Heart left ventricle (tissue), 16 donors: ENCODE measurements around the gene EHMT1. TPM values are rescaled to one million over a fixed set of nuclear protein-coding genes. Genes with fewer than 3 reads are reported as not detected.
A peak's percentile ranks its signal among the peaks of the same experiment; 100 is the strongest.

Experiments used
- ATAC-seq, 4 donors: fragments of 200-7000 bp; cut with Tn5 transposase; one replicate each; pipeline ENCODE4 v1.9.1; 2020 to 2022; ENCODE audit warnings: moderate library complexity in 4 of 4, mild to moderate bottlenecking in 3 of 4, moderate number of reproducible peaks in 1 of 4
- DNase-seq, 5 donors: peaks; one replicate each; pipeline ENCODE4 v3.0.0-alpha.2; 2020
- H3K27ac ChIP-seq, 12 donors: fragments of 200-600 bp; sonication (generic) in 4 of 12; one replicate each; pipeline versions ENCODE4 v1.5.0 to v1.8.0; 2016 to 2022; ENCODE audit warnings: mild to moderate bottlenecking in 2 of 12
- H3K27me3 ChIP-seq, 9 donors: fragments of 200-600 bp; sonication (generic) in 2 of 9; one replicate each; pipeline versions ENCODE4 v1.5.1 to v1.8.0; 2016 to 2022; ENCODE audit warnings: mild to moderate bottlenecking in 3 of 9
- H3K36me3 ChIP-seq, 9 donors: fragments of 200-600 bp; sonication (generic) in 2 of 9; one replicate each; pipeline versions ENCODE4 v1.5.0 to v1.8.0; 2018 to 2022; ENCODE audit warnings: mild to moderate bottlenecking in 2 of 9
- H3K4me1 ChIP-seq, 12 donors: fragments of 200-600 bp; sonication (generic) in 4 of 12; one replicate each; pipeline versions ENCODE4 v1.5.0 to v1.8.0; 2016 to 2022; ENCODE audit warnings: mild to moderate bottlenecking in 3 of 12
- H3K4me3 ChIP-seq, 12 donors: fragments of 200-600 bp; sonication (generic) in 4 of 12; one replicate each; pipeline versions ENCODE4 v1.5.0 to v1.8.0; 2017 to 2022; ENCODE audit warnings: mild to moderate bottlenecking in 9 of 12, moderate library complexity in 4 of 12
- H3K9me3 ChIP-seq, 12 donors: fragments of 200-600 bp; sonication (generic) in 4 of 12; one replicate each; pipeline versions ENCODE4 v1.5.0 to v1.8.0; 2016 to 2022; ENCODE audit warnings: mild to moderate bottlenecking in 1 of 12
- CTCF ChIP-seq, 12 donors: fragments of 200-600 bp; sonication (generic) in 4 of 12; IDR thresholded peaks; one replicate each; pipeline versions ENCODE4 v1.5.0 to v1.8.0; 2018 to 2022; ENCODE audit warnings: antibody characterized with exemption in 12 of 12, mild to moderate bottlenecking in 5 of 12
- POLR2A ChIP-seq, 2 donors: fragments of 450-650 bp; IDR thresholded peaks; one replicate each; pipeline ENCODE4 v1.6.1; 2017; ENCODE audit warnings: antibody characterized with exemption in 2 of 2, mild to moderate bottlenecking in 2 of 2, moderate library complexity in 2 of 2
- WGBS, 4 donors: extraction: QIAGEN DNeasy Blood & Tissue Kit in 2 of 4; methylation state at CpG; one replicate each; pipeline versions ENCODE4 v1.1.5 to v1.1.7; 2013 to 2018; 5-methylcytosine and 5-hydroxymethylcytosine counted together
- intact Hi-C, 10 donors: fragments of 100-400 bp; cut with DNase I; formaldehyde crosslinking; loops; one replicate each; pipeline versions ENCODE4 v1.11.1 to v1.14.2; 2022
- polyA plus RNA-seq, 2 donors: library from polyadenylated mRNA; stranded (reverse); fragments of 200-250 nt; gene quantifications; one replicate each; pipeline ENCODE4 v1.2.3, GENCODE V29; 2013
- total RNA-seq, 9 donors: library from RNA; depleted of rRNA in 2 of 9; stranded (reverse); fragments of >200 nt in 2 of 9; fragmentation: NEBNext Ultra II Directional in 3 of 9; extraction: Animal tissue kit (Norgen Biotek cat#: 25700) in 3 of 9; gene quantifications; one replicate each; pipeline versions ENCODE4 v1.1.0 to v1.2.4, GENCODE V29; 2016 to 2023
- donor health status: ischemic (EF 13 %, LVEDD 7.1; RV severe dilation, severe dysfunction).
- donor health status: healthy with polysubstance abuse.
- donor health status: DM: no; HTN: yes; CAD: no.
- donor health status: DM: no; HTN: no; CAD: no.
- donor health status: ischemic (EF 25% LVEDD 6.9; RV normal size, moderate dysfunction).
- donor health status: ischemic (EF 25% LVEDD 5.7; RV mildly dilated, moderate dysfunction).
- donor health status: healthy.
- donor health status: DM: yes; HTN: yes; CAD: no.
- donor health status: ischemic (EF 35%, LVEDD 5.7; RV mildly dilated, moderate dysfunction).
- donor health status: nonischemic (EF 11% LVEDD 7.7; RV severe dilation, severe dysfunction).
- donor health status: DM: yes; HTN: yes; CAD: no.
- donor health status: PGD.
- donor health status: ischemic (EF 29% LVEDD 5.4; RV normal size, mild dysfunction).
- donor health status: nonischemic (EF 23%, LVEDD 6.1; RV moderate dilation, normal function).

Gene EHMT1
- total and polyA plus RNA-seq, 11 donors, result 24.5 to 55.9 (median 28.9) TPM

DNA sequence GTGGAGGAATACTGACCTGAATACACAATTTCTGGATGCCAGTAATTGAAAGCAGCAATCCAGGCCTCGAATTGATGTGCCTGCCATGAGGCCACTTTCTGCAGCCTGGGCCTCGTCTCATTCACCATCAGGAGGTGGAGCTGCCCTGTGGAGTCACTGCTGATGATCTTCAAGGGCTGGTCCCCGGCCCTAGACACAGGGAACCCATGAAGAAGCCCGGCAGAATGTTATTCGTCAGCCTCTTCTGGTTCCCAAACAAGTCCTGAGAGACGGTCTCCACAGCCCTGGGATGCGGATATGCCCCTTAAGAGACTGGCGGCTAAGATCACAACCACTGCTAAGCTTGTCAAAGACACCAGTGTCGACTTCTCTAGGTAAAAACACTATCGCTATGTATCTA, 44.6 kb upstream of the EHMT1 start:
- 86 to 90% (median 90%) methylated on average over 7 to 10 of the region's 10 CpGs for WGBS, 4 donors
- TF ChIP-seq CTCF (IDR thresholded peaks at IDR 0.05), result no peak
- TF ChIP-seq POLR2A (IDR thresholded peaks at IDR 0.05), result no peak
- H3K36me3 ChIP-seq, result peaks cover 0 to 62% (median 42%) of the 10 kb centered on the region in 9 donors
- DNase-seq (no peak), ATAC-seq (no peak)
- H3K9me3 ChIP-seq, result no peaks in the 10 kb centered on the region
- peaks cover 7 to 51% (median 35%) of the 10 kb centered on the region in 12 donors for H3K4me1 ChIP-seq
- peak overlapping the region in 3 of 12 donors; percentile 47 to 74 (median 69) for H3K27ac ChIP-seq
- H3K27me3 ChIP-seq, result no peaks in the 10 kb centered on the region
- H3K4me3 ChIP-seq, result no peak overlapping the region
- intact Hi-C loops, result no loop called here

DNA sequence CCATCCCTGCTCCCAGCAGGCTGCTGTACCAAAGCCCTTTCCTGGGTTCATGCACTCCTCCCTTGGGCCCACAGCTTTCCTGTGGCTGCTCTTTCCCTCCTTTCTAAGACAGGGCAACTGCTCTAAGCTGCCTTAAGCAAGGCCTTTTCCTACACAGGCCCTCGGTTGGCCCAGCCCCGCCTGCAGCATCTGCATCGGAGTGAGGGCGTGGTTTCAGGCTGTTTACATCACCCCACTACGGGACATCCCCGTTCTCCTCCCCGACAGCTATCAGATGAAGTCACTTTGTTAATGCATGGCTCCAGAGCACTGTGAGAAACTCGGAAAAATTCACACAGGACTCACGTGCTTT, 43.5 kb upstream of the EHMT1 start:
- H3K36me3 ChIP-seq, result peaks cover 0 to 61% (median 42%) of the 10 kb centered on the region in 9 donors
- peaks cover 7 to 59% (median 40%) of the 10 kb centered on the region in 12 donors for H3K4me1 ChIP-seq
- H3K27me3 ChIP-seq, result no peaks in the 10 kb centered on the region
- DNase-seq, result no peak
- TF ChIP-seq CTCF (IDR thresholded peaks at IDR 0.05) (no peak), POLR2A (IDR thresholded peaks at IDR 0.05) (no peak)
- intact Hi-C loops, result loop anchor here in 1 of 10 donors (5.0 kb wide), 1 partner anchor 42 kb away; the partner anchor contains the start of gene EHMT1
- 41 to 48% (median 44%) methylated on average over 9 of the region's 9 CpGs for whole genome bisulfite sequencing, 4 donors
- H3K9me3 ChIP-seq, result no peaks in the 10 kb centered on the region
- peak overlapping the region in 10 of 12 donors; percentile 12 to 74 (median 42) for H3K27ac ChIP-seq
- ATAC-seq, result peak in 1 of 4 donors; percentile 0
- peak overlapping the region in 1 of 12 donors; percentile 3 for H3K4me3 ChIP-seq

DNA sequence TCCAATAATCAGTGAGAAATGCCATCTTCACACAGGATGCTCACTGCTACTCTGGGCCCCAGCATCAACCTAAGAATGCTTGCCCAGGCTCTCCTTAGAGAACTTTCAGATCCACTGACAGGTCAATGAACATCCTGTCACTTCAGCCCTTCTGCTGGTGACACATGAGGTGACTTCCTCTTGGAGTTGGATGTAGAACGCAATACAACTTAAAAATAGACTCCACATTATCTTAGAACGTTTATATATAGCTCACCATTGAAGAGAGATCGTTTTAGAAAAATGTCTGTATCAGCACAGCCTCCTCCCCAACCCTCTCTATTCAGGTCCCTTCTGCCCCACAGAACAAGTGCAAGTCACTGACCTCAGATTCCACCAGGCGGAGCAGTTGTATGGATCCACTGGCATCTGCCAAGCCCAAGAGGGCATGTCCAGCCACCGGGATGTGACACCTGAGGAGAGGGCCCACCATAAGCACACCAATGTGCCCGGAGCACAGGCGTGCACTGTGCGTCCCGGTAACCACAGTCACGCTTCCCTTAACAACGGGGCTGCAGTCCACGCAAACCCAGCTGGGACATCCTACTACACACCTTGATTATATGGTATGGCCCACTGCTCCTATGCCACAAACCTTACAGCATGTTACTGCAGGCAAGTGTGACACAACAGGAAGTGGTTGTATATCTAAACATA, 42.9 kb upstream of the EHMT1 start:
- Histone ChIP-seq H3K36me3 (peaks cover 0 to 57% (median 40%) of the 10 kb centered on the region in 9 donors), H3K4me3 (peak overlapping the region in 2 of 12 donors; percentile 3 to 4), H3K4me1 (peaks cover 7 to 59% (median 40%) of the 10 kb centered on the region in 12 donors), H3K27me3 (no peaks in the 10 kb centered on the region), H3K9me3 (no peaks in the 10 kb centered on the region), H3K27ac (peak overlapping the region in 10 of 12 donors; percentile 4 to 74 (median 66))
- DNase-seq (peak in 3 of 5 donors; percentile 43 to 65 (median 61)), ATAC-seq (peak; percentile 53 to 71 (median 63))
- peak in 6 of 12 donors; percentile 16 to 40 (median 27) for TF ChIP-seq CTCF (IDR thresholded peaks at IDR 0.05)
- no peak for TF ChIP-seq POLR2A (IDR thresholded peaks at IDR 0.05)
- 44 to 58% (median 51%) methylated on average over 12 of the region's 12 CpGs for WGBS, 4 donors
- intact Hi-C loops, result loop anchor here in 1 of 10 donors (5.0 kb wide), 1 partner anchor 41 kb away; the partner anchor contains the start of gene EHMT1

- TF ChIP-seq CTCF (IDR thresholded peaks at IDR 0.05) (peak; percentile 91 to 99 (median 97)), POLR2A (IDR thresholded peaks at IDR 0.05) (peak in 1 of 2 donors; percentile 82)
- 1 to 3% (median 2%) methylated on average over 40 to 82 of the region's 82 CpGs for WGBS, 4 donors
- ATAC-seq, result peak; percentile 83 to 95 (median 93)
- intact Hi-C loops, result loop anchor here in 4 of 10 donors (1.0 to 5.0 kb wide), 4 partner anchors 26 to 40 kb away; partner anchors contain the start of genes EHMT1 (in 2 of the 4) and ARRDC1 (in 1 of the 4)
- peak; percentile 96 to 99 (median 97) for DNase-seq
- Histone ChIP-seq H3K36me3 (peaks cover 0 to 55% (median 39%) of the 10 kb centered on the region in 9 donors), H3K4me3 (peak within 1 kb of the TSS; percentile 63 to 99 (median 82)), H3K27me3 (no peaks in the 10 kb centered on the region), H3K9me3 (no peaks in the 10 kb centered on the region), H3K4me1 (peaks cover 7 to 59% (median 40%) of the 10 kb centered on the region in 12 donors), H3K27ac (peak within 1 kb of the TSS; percentile 51 to 91 (median 85))
These were observed 40.1 kb upstream of the EHMT1 start, which contains the start of gene DPH7 for GRCh38 chr9:137578518-137579258. Gene DPH7 (minus strand): TSS chr9:137578925. CDS start chr9:137578777, 148 bp downstream.
